IPS DF 6.9 (cell line): ENCODE data around the gene AADACL4.
"Not testable (repeated sequence)": the region's sequence is repeated elsewhere in the genome, so short reads cannot be mapped to it uniquely, and the experiment has no call there.

Experiments
- DNase-seq: peaks from one replicate; pipeline ENCODE4 v3.0.0-alpha.2; 2013; ENCODE audit warnings: low read depth, low spot score
- H3K27ac ChIP-seq: one replicate; pipeline ENCODE4 v1.5.1; 2013; ENCODE audit warnings: low read length, control low read depth
- H3K27me3 ChIP-seq: 2 replicates; pipeline ENCODE4 v1.6.1; 2013; ENCODE audit warnings: mild to moderate bottlenecking, low read length; ENCODE audit not compliant: control insufficient read depth, insufficient read depth
- H3K36me3 ChIP-seq: 2 replicates; pipeline ENCODE4 v1.6.1; 2013; ENCODE audit warnings: low read length; ENCODE audit not compliant: control insufficient read depth, insufficient read depth
- H3K4me1 ChIP-seq: 2 replicates; pipeline ENCODE4 v1.6.1; 2013; ENCODE audit warnings: low read length; ENCODE audit not compliant: control insufficient read depth, insufficient read depth
- H3K4me3 ChIP-seq: 2 replicates; pipeline ENCODE4 v1.5.1; 2013; ENCODE audit warnings: mild to moderate bottlenecking, low read length
- H3K9me3 ChIP-seq: 2 replicates; pipeline ENCODE4 v1.6.1; 2013; ENCODE audit warnings: low read length, inconsistent platforms; ENCODE audit not compliant: control insufficient read depth, insufficient read depth
- WGBS: extraction: QIAGEN DNeasy Blood & Tissue Kit; methylation state at CpG from one replicate; pipeline ENCODE4 v1.1.7; 2013; ENCODE audit warnings: mixed read lengths, missing lambda C conversion rate; ENCODE audit not compliant: insufficient read length, insufficient coverage; 5-methylcytosine and 5-hydroxymethylcytosine counted together

AADACL4 gene

DNA sequence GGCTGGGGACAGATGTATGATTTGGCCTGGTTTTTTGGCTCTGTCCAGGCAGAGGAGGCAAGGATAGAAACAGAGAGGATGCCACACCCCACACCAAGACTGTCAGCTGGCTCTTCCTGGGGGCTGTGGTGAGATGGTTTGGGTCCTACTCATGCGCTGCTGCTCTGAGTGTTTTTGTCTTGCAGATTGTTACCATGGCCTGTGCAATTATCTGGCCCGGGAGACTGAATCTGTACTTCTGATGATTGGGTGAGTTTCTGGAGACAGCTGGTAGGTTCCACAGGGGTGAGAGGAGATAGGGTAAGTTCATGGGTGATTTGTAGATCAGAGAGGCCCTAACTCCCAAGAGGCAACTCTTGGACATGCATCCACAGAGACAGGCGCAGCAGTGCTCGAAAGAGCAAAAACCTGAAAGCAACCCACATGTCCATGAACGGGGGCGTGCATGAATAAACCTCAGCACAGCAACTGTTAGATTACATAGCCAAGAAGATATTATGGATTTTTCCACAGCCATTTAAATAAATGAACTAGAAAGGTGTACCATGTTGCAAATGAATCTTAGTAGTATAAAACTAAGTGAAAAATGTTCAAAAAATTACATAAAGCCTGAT, 17.8 kb downstream of the AADACL4 start:
- H3K27me3 ChIP-seq, result no peaks in the 10 kb centered on the region
- no CpG with 5 or more reads among the region's 6 CpGs for WGBS
- no peaks in the 10 kb centered on the region for H3K36me3 ChIP-seq
- no peaks in the 10 kb centered on the region for H3K9me3 ChIP-seq
- DNase-seq, result no peak
- no peaks in the 10 kb centered on the region for H3K4me1 ChIP-seq
- H3K27ac ChIP-seq, result no peak overlapping the region
- no peak overlapping the region for H3K4me3 ChIP-seq

DNA sequence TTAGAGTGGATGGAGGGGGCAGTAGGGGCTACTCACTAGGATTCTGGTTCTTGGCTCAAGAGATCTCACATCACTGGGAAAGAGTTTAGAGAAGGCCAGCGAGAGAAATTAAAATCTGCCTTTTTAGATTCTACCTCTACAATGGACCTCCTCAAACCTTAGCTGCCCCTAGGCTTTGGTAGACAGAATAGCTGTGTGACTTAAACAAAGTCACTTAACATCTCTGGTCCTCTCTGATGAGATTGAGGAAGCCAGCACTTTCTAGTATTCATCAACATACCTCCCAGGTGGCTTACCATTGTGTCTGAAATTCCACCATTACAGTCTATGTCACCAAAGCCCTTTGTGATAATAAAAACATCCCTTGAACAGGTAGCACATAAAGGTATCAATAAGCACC, 18.7 kb downstream of the AADACL4 start:
- H3K27me3 ChIP-seq, result no peaks in the 10 kb centered on the region
- H3K36me3 ChIP-seq, result no peaks in the 10 kb centered on the region
- H3K4me1 ChIP-seq, result no peaks in the 10 kb centered on the region

DNA sequence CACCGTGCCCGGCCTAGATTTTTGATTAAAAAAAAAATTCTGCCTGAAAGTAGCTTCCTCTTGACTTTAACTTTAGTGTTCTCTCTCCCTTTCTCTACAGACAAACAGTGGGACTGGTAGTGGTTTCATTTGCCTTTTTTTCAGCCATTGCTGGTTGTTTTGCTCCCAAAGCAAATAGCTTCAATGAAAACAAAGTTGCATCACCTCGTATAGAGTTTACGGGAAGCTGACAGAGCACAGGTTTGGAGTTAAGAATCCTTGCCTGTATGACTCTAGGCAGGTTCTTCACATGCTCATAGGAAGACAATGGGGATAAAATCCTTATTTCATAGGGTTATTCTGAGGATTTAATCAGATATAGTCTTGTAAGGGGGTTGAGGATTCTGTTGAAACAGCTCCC, 21.6 kb downstream of the AADACL4 start:
- DNase-seq, result no peak
- H3K9me3 ChIP-seq, result no peaks in the 10 kb centered on the region
- no peaks in the 10 kb centered on the region for H3K27me3 ChIP-seq
- H3K27ac ChIP-seq, result no peak overlapping the region
- no CpG with 5 or more reads among the region's 4 CpGs for WGBS
- H3K36me3 ChIP-seq, result no peaks in the 10 kb centered on the region
- no peak overlapping the region for H3K4me3 ChIP-seq
- no peaks in the 10 kb centered on the region for H3K4me1 ChIP-seq

More for the DNA sequence above, 18.7 kb downstream of the AADACL4 start:
- Histone ChIP-seq H3K4me3 (no peak overlapping the region), H3K9me3 (no peaks in the 10 kb centered on the region), H3K27ac (no peak overlapping the region)
- WGBS, result no CpG with 5 or more reads among the region's 1 CpG
- no peak for DNase-seq

DNA sequence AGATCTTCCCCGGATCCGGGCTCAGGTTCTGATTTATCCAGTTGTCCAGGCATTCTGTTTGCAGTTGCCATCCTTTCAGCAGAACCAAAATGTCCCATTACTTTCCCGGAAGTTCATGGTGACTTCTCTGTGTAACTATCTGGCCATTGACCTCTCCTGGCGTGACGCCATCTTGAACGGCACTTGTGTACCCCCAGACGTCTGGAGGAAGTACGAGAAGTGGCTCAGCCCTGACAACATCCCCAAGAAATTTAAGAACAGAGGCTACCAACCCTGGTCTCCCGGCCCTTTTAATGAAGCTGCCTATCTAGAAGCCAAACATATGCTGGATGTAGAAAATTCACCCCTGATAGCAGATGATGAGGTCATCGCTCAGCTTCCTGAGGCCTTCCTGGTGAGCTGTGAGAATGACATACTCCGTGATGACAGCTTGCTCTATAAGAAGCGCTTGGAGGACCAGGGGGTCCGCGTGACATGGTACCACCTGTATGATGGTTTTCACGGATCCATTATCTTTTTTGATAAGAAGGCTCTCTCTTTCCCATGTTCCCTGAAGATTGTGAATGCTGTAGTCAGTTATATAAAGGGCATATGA, 22.4 kb downstream of the AADACL4 start:
- Histone ChIP-seq H3K27me3 (no peaks in the 10 kb centered on the region), H3K36me3 (no peaks in the 10 kb centered on the region), H3K4me1 (no peaks in the 10 kb centered on the region), H3K4me3 (no peak overlapping the region), H3K27ac (no peak overlapping the region), H3K9me3 (no peaks in the 10 kb centered on the region)
- no CpG with 5 or more reads among the region's 15 CpGs for WGBS
- no peak for DNase-seq

DNA sequence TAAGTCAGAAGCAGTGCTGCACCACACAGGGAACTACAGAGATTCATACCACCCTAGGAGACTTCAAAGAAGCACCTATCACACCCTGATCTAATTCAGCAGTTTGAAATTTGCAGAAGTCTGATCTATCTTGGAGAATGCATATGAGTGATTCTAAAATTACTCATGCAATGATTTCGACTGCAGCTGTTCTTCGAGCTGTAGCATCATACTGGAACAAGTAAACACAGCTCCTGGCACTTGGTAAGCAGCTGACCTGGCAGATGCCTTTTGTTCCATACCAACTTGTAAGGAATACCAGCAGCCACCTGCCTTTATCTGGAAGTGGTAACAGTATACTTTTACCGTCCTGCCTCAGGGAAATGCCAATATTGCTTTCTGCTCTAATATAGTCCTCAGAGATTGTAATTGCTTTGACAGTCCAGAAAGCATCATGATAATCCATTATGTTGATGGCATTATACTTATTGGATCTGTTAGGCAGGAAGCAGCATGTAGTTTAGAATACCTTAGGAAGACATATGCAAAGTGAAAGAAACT, 25.7 kb downstream of the AADACL4 start:
- no peaks in the 10 kb centered on the region for H3K4me1 ChIP-seq
- no peak overlapping the region for H3K27ac ChIP-seq
- no CpG with 5 or more reads among the region's 3 CpGs for WGBS
- no peaks in the 10 kb centered on the region for H3K27me3 ChIP-seq
- H3K4me3 ChIP-seq, result no peak overlapping the region
- no peaks in the 10 kb centered on the region for H3K9me3 ChIP-seq
- H3K36me3 ChIP-seq, result no peaks in the 10 kb centered on the region
- DNase-seq, result no peak

DNA sequence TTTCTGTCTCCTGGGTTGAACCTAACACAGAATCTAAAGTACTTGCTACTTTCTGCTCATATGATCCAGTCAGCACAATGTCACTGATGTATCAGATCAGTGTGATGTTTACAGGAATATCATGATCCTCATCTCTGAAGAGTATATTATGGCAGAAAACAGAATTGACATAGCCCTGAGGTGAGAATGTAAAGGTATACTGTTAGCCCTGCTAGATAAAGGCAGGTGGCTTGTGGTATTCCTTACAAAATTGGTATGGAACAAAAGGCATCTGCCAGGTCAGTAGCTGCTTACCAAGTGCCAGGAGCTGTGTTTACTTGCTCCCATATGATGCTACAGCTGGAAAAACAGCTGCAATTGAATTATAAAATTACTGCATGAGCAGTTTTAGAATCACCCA, 30.5 kb downstream of the AADACL4 start:
- Histone ChIP-seq H3K27me3 (no peaks in the 10 kb centered on the region), H3K4me1 (no peaks in the 10 kb centered on the region), H3K9me3 (no peaks in the 10 kb centered on the region), H3K27ac (no peak overlapping the region), H3K4me3 (no peak overlapping the region), H3K36me3 (no peaks in the 10 kb centered on the region)
- no peak for DNase-seq

DNA sequence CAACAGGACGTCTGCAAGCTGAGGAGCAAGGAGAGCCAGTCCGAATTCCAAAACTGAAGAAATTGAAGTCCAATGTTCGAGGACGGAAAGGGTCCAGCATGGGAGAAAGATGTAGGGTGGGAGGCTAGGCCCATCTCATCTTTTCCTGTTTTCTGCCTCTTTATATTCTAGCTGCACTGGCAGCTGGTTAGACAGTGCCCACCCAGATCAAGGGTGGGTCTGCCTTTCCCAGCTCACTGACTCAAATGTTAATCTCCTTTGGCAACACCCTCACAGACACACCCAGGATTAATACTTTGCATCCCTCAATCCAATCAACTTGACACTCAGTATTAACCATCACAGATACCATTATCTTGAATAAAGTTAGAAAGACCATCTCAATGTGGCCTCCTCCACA, 32.2 kb downstream of the AADACL4 start:
- not testable (repeated sequence) for H3K27me3 ChIP-seq, H3K4me1 ChIP-seq, H3K4me3 ChIP-seq, H3K9me3 ChIP-seq, H3K27ac ChIP-seq, DNase-seq, H3K36me3 ChIP-seq
- WGBS, result no CpG with 5 or more reads among the region's 4 CpGs

DNA sequence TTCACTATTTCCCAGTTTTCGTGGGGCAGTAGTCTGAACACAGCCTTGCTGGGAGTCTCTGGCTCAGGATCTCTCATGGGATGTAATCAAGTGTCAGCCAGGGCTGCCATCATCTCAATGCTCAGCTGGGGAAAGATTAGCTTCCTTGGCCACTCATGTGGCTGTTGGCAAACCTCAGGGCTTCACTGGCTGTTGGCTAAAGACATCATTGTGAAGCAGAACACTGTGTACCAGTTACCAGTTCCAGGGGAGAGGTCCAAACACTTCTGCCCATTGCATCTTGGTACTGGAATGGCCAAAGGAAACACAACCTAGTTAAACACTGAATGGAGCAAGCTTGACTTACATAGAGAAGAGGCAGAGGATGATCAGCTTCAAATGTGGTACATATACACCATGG, 33.7 kb downstream of the AADACL4 start:
- Histone ChIP-seq H3K27ac (no peak overlapping the region), H3K27me3 (no peaks in the 10 kb centered on the region), H3K4me1 (no peaks in the 10 kb centered on the region), H3K4me3 (no peak overlapping the region), H3K9me3 (no peaks in the 10 kb centered on the region), H3K36me3 (no peaks in the 10 kb centered on the region)
- WGBS, result no CpG with 5 or more reads among the region's 1 CpG
- no peak for DNase-seq

DNA sequence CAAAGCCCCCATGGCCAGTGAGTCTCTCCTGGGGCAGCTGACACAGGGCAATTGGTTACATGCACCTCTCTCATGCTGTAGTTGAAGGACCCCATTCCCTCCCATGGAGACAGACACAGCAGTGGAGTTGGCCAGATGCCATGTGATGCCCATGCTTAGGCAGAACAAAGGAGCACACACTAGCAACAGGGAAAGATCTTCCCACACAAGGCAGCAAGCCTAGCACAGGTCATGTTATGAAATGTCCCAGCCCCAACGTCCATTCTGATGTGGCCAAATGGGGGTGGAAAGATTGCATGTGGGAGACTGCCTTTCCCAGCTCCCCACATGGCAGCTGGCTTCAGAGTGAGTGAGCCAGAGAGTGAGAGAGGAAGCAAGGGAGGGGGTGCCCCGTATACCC, 34.5 kb downstream of the AADACL4 start:
- Histone ChIP-seq H3K4me3 (no peak overlapping the region), H3K4me1 (no peaks in the 10 kb centered on the region; the same call in 1 of the 2 replicates), H3K27me3 (no peaks in the 10 kb centered on the region), H3K9me3 (no peaks in the 10 kb centered on the region), H3K36me3 (no peaks in the 10 kb centered on the region), H3K27ac (no peak overlapping the region)
- WGBS, result no CpG with 5 or more reads among the region's 2 CpGs
- no peak for DNase-seq

DNA sequence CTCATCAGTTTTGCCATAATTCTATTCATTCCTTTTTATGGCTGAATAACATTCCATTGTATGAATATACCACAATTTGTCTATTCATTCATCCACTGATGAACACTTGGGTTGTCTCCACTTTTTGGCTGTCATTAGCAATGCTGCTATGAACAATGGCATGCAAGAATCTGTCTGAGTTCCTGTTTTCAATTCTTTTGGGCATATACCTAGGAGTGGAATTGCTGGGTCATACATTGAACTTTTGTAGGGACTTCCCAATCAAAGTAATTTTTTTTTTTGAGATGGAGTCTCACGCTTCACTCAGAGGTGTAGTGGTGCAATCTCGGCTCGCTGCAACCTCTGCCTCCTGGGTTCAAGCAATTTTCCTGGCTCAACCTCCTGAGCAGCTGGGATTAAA, 34.9 kb downstream of the AADACL4 start:
- no CpG with 5 or more reads among the region's 3 CpGs for WGBS
- Histone ChIP-seq H3K4me3 (no peak overlapping the region), H3K9me3 (no peaks in the 10 kb centered on the region), H3K27me3 (no peaks in the 10 kb centered on the region), H3K27ac (no peak overlapping the region), H3K36me3 (no peaks in the 10 kb centered on the region), H3K4me1 (no peaks in the 10 kb centered on the region; the same call in 1 of the 2 replicates)
- no peak for DNase-seq

DNA sequence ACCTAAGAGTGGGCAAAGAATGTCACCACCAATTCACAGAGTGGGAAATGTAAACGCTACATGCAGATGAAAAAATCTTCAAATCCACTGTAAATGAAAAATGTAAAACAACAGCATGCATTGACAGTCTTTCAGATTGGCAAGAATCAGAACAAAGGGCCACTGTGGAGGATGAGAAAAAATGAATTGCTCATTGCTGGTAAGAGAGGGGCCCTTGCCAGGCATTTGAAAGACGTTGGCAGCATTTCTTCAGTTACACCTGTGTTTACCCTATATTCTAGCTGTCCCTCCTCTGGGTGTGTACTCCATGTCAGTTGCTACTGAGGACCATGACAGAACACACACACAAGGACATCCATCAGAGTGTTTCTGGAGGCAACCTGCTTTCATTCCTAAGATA, 46.3 kb downstream of the AADACL4 start:
- Histone ChIP-seq H3K4me3 (no peak overlapping the region), H3K4me1 (no peaks in the 10 kb centered on the region), H3K36me3 (no peaks in the 10 kb centered on the region), H3K27ac (no peak overlapping the region), H3K9me3 (no peaks in the 10 kb centered on the region), H3K27me3 (no peaks in the 10 kb centered on the region)
- no peak for DNase-seq
- no CpG with 5 or more reads among the region's 2 CpGs for WGBS
